ENCODE data around the gene GRIK2. TPM values are rescaled to one million over a fixed set of nuclear protein-coding genes. Genes with fewer than 3 reads are reported as not detected.

The GRIK2 gene
- total and polyA plus RNA-seq, 5 donors from 2014 or later: not detected

- no peak overlapping the region for H3K4me3 Mint-ChIP-seq
- no peaks in the 10 kb centered on the region for H3K27me3 Mint-ChIP-seq
- Histone ChIP-seq H3K36me3 (ENCODE audit: control insufficient read depth, insufficient read depth, low read length) (no peaks in the 10 kb centered on the region), H3K4me1 (ENCODE audit: control insufficient read depth, insufficient read depth, low read length, poor library complexity, severe bottlenecking) (no peaks in the 10 kb centered on the region), H3K4me3 (ENCODE audit: low read depth, low read length) (no peak overlapping the region), H3K27ac (ENCODE audit: insufficient read depth, low read length, poor library complexity, severe bottlenecking) (no peak overlapping the region), H3K9me3 (ENCODE audit: control insufficient read depth in 2 of 2, low read length in 2 of 2) (peaks cover 0 to 2% of the 10 kb centered on the region in 2 experiments), H3K27me3 (ENCODE audit: control insufficient read depth, insufficient read depth, low read length) (no peaks in the 10 kb centered on the region)
- H3K27ac Mint-ChIP-seq: no peak overlapping the region
- H3K4me1 Mint-ChIP-seq: no peaks in the 10 kb centered on the region
- no peak for DNase-seq
- ATAC-seq (ENCODE audit: low read depth in 2 of 2): no peak
- peaks cover 0 to 36% (median 8%) of the 10 kb centered on the region in 7 donors for H3K9me3 Mint-ChIP-seq
- H3K36me3 Mint-ChIP-seq: no peaks in the 10 kb centered on the region
Observed at GRCh38 chr6:101826678-101827077, 433.2 kb downstream of the GRIK2 start.

- Histone ChIP-seq H3K4me1 (ENCODE audit: control insufficient read depth, insufficient read depth, low read length, poor library complexity, severe bottlenecking) (no peaks in the 10 kb centered on the region), H3K4me3 (ENCODE audit: low read depth, low read length) (no peak overlapping the region), H3K9me3 (ENCODE audit: control insufficient read depth in 2 of 2, low read length in 2 of 2) (peaks cover 0 to 2% of the 10 kb centered on the region in 2 experiments), H3K36me3 (ENCODE audit: control insufficient read depth, insufficient read depth, low read length) (no peaks in the 10 kb centered on the region), H3K27ac (ENCODE audit: insufficient read depth, low read length, poor library complexity, severe bottlenecking) (no peak overlapping the region), H3K27me3 (ENCODE audit: control insufficient read depth, insufficient read depth, low read length) (no peaks in the 10 kb centered on the region)
- no peak for ATAC-seq (ENCODE audit: low read depth in 2 of 2)
- H3K36me3 Mint-ChIP-seq: no peaks in the 10 kb centered on the region
- no peaks in the 10 kb centered on the region for H3K4me1 Mint-ChIP-seq
- H3K27ac Mint-ChIP-seq: no peak overlapping the region
- no peak overlapping the region for H3K4me3 Mint-ChIP-seq
- DNase-seq: no peak
- H3K9me3 Mint-ChIP-seq: peaks cover 0 to 26% (median 5%) of the 10 kb centered on the region in 7 donors
- H3K27me3 Mint-ChIP-seq: no peaks in the 10 kb centered on the region
Observed at GRCh38 chr6:101830501-101831031, 437.1 kb downstream of the GRIK2 start.

DNA sequence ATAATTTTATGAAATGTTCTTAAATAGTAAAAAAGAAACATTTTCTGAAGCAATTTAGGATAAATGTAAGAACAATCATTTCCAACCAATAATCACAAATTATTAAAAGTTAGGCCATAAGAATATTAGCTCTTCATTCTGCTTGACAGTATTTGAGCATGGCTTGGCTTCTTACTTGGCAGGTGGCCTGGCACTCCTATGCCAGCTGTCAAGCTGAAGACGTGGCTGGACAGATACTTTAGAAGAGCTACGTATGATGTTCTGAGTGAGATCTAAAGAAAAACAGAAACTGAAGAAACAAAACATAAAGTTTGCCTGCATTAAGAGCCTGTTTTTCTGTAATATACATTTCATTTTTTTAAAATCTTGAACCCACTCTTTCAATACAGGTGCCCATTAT, 438.9 kb downstream of the GRIK2 start:
- H3K36me3 Mint-ChIP-seq: no peaks in the 10 kb centered on the region
- no peak for ATAC-seq (ENCODE audit: low read depth in 2 of 2)
- no peaks in the 10 kb centered on the region for H3K27me3 Mint-ChIP-seq
- Histone ChIP-seq H3K36me3 (ENCODE audit: control insufficient read depth, insufficient read depth, low read length) (no peaks in the 10 kb centered on the region), H3K27ac (ENCODE audit: insufficient read depth, low read length, poor library complexity, severe bottlenecking) (no peak overlapping the region), H3K4me3 (ENCODE audit: low read depth, low read length) (no peak overlapping the region), H3K27me3 (ENCODE audit: control insufficient read depth, insufficient read depth, low read length) (no peaks in the 10 kb centered on the region), H3K4me1 (ENCODE audit: control insufficient read depth, insufficient read depth, low read length, poor library complexity, severe bottlenecking) (no peaks in the 10 kb centered on the region), H3K9me3 (ENCODE audit: control insufficient read depth in 2 of 2, low read length in 2 of 2) (peaks cover 0 to 2% of the 10 kb centered on the region in 2 experiments)
- H3K27ac Mint-ChIP-seq: no peak overlapping the region
- H3K4me1 Mint-ChIP-seq: no peaks in the 10 kb centered on the region
- peaks cover 0 to 19% (median 4%) of the 10 kb centered on the region in 7 donors for H3K9me3 Mint-ChIP-seq
- no peak for DNase-seq
- H3K4me3 Mint-ChIP-seq: no peak overlapping the region

DNA sequence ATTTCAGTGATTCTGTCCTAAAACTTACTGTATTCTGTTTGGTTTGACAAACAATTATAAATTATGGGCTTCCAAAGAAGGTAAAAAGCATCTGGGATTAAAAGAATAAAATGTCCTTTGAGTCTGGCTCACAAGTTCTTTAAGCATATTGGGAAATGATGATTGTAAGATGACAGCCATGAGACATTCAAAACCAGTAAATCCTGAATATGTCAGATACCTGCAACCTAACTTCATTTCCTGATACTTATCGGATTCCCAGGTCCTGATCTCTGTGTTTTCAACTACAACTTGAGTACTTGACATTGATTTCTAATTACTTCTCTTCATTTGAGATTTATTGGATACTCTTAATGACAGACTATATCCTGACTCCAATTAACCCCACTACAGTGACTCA, 446.6 kb downstream of the GRIK2 start:
- no peaks in the 10 kb centered on the region for H3K36me3 Mint-ChIP-seq
- H3K9me3 Mint-ChIP-seq: peaks cover 0 to 10% (median 8%) of the 10 kb centered on the region in 7 donors

GRCh38 chr6:101845172-101845571, 451.7 kb downstream of the GRIK2 start:
- Mint-ChIP-seq H3K27ac (no peak overlapping the region), H3K27me3 (no peaks in the 10 kb centered on the region), H3K4me1 (no peaks in the 10 kb centered on the region), H3K4me3 (no peak overlapping the region), H3K36me3 (no peaks in the 10 kb centered on the region), H3K9me3 (peaks cover 0 to 10% (median 5%) of the 10 kb centered on the region in 7 donors)
- H3K9me3 ChIP-seq (ENCODE audit: control insufficient read depth in 2 of 2, low read length in 2 of 2): no peaks in the 10 kb centered on the region
- H3K27ac ChIP-seq (ENCODE audit: insufficient read depth, low read length, poor library complexity, severe bottlenecking): no peak overlapping the region
- DNase-seq (no peak), ATAC-seq (ENCODE audit: low read depth in 2 of 2) (no peak)
- H3K27me3 ChIP-seq (ENCODE audit: control insufficient read depth, insufficient read depth, low read length): no peaks in the 10 kb centered on the region
- H3K4me1 ChIP-seq (ENCODE audit: control insufficient read depth, insufficient read depth, low read length, poor library complexity, severe bottlenecking): no peaks in the 10 kb centered on the region
- no peaks in the 10 kb centered on the region for H3K36me3 ChIP-seq (ENCODE audit: control insufficient read depth, insufficient read depth, low read length)
- H3K4me3 ChIP-seq (ENCODE audit: low read depth, low read length): no peak overlapping the region

More for the DNA sequence above, 446.6 kb downstream of the GRIK2 start:
- Histone ChIP-seq H3K9me3 (ENCODE audit: control insufficient read depth in 2 of 2, low read length in 2 of 2) (no peaks in the 10 kb centered on the region), H3K4me1 (ENCODE audit: control insufficient read depth, insufficient read depth, low read length, poor library complexity, severe bottlenecking) (no peaks in the 10 kb centered on the region), H3K27ac (ENCODE audit: insufficient read depth, low read length, poor library complexity, severe bottlenecking) (no peak overlapping the region), H3K4me3 (ENCODE audit: low read depth, low read length) (no peak overlapping the region), H3K36me3 (ENCODE audit: control insufficient read depth, insufficient read depth, low read length) (no peaks in the 10 kb centered on the region), H3K27me3 (ENCODE audit: control insufficient read depth, insufficient read depth, low read length) (no peaks in the 10 kb centered on the region)
- no peak overlapping the region for H3K27ac Mint-ChIP-seq
- H3K4me1 Mint-ChIP-seq: no peaks in the 10 kb centered on the region
- DNase-seq (no peak), ATAC-seq (ENCODE audit: low read depth in 2 of 2) (no peak)
- no peak overlapping the region for H3K4me3 Mint-ChIP-seq
- H3K27me3 Mint-ChIP-seq: no peaks in the 10 kb centered on the region

DNA sequence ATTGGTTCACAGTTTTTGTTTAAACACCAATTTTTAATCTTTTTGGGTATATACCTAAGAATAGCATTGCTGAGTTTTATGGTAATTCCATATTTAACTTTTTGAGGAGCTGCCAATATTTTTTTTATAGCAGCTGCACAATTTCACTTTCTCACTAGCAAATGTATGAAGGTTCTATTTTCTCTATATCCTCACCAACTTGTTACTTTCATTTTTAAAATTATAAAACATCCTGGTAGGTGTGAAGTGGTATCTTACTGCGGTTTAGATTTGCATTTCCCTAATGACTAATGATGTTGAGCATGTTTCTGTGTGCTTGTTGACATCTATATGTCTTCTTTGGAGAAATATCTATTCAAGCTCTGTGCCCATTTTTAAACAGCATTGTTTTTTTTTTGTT, 452.1 kb downstream of the GRIK2 start:
- Mint-ChIP-seq H3K9me3 (peaks cover 0 to 11% (median 5%) of the 10 kb centered on the region in 7 donors), H3K27ac (no peak overlapping the region), H3K27me3 (no peaks in the 10 kb centered on the region), H3K4me3 (no peak overlapping the region), H3K36me3 (no peaks in the 10 kb centered on the region), H3K4me1 (no peaks in the 10 kb centered on the region)
- H3K27ac ChIP-seq (ENCODE audit: insufficient read depth, low read length, poor library complexity, severe bottlenecking): no peak overlapping the region
- H3K9me3 ChIP-seq (ENCODE audit: control insufficient read depth in 2 of 2, low read length in 2 of 2): no peaks in the 10 kb centered on the region
- no peak overlapping the region for H3K4me3 ChIP-seq (ENCODE audit: low read depth, low read length)
- H3K27me3 ChIP-seq (ENCODE audit: control insufficient read depth, insufficient read depth, low read length): no peaks in the 10 kb centered on the region
- DNase-seq (no peak), ATAC-seq (ENCODE audit: low read depth in 2 of 2) (no peak)
- no peaks in the 10 kb centered on the region for H3K4me1 ChIP-seq (ENCODE audit: control insufficient read depth, insufficient read depth, low read length, poor library complexity, severe bottlenecking)
- no peaks in the 10 kb centered on the region for H3K36me3 ChIP-seq (ENCODE audit: control insufficient read depth, insufficient read depth, low read length)

GRCh38 chr6:101847690-101848089, 454.2 kb downstream of the GRIK2 start:
- no peaks in the 10 kb centered on the region for H3K27me3 ChIP-seq (ENCODE audit: control insufficient read depth, insufficient read depth, low read length)
- Mint-ChIP-seq H3K27ac (peak overlapping the region in 1 of 3 donors; percentile 63), H3K27me3 (no peaks in the 10 kb centered on the region), H3K4me1 (no peaks in the 10 kb centered on the region), H3K4me3 (no peak overlapping the region), H3K9me3 (peaks cover under 1 to 14% (median 3%) of the 10 kb centered on the region in 7 donors), H3K36me3 (no peaks in the 10 kb centered on the region)
- no peak overlapping the region for H3K4me3 ChIP-seq (ENCODE audit: low read depth, low read length)
- H3K4me1 ChIP-seq (ENCODE audit: control insufficient read depth, insufficient read depth, low read length, poor library complexity, severe bottlenecking): no peaks in the 10 kb centered on the region
- H3K36me3 ChIP-seq (ENCODE audit: control insufficient read depth, insufficient read depth, low read length): no peaks in the 10 kb centered on the region
- no peak overlapping the region for H3K27ac ChIP-seq (ENCODE audit: insufficient read depth, low read length, poor library complexity, severe bottlenecking)
- DNase-seq: no peak
- H3K9me3 ChIP-seq (ENCODE audit: control insufficient read depth in 2 of 2, low read length in 2 of 2): no peaks in the 10 kb centered on the region
- ATAC-seq (ENCODE audit: low read depth in 2 of 2): no peak

- Mint-ChIP-seq H3K4me1 (no peaks in the 10 kb centered on the region), H3K4me3 (no peak overlapping the region), H3K27me3 (no peaks in the 10 kb centered on the region), H3K9me3 (peaks cover 0 to 8% (median 5%) of the 10 kb centered on the region in 7 donors), H3K27ac (no peak overlapping the region), H3K36me3 (no peaks in the 10 kb centered on the region)
- no peaks in the 10 kb centered on the region for H3K9me3 ChIP-seq (ENCODE audit: control insufficient read depth in 2 of 2, low read length in 2 of 2)
- H3K27me3 ChIP-seq (ENCODE audit: control insufficient read depth, insufficient read depth, low read length): no peaks in the 10 kb centered on the region
- H3K4me3 ChIP-seq (ENCODE audit: low read depth, low read length): no peak overlapping the region
- H3K27ac ChIP-seq (ENCODE audit: insufficient read depth, low read length, poor library complexity, severe bottlenecking): no peak overlapping the region
- ATAC-seq (ENCODE audit: low read depth in 2 of 2): no peak
- no peak for DNase-seq
- no peaks in the 10 kb centered on the region for H3K4me1 ChIP-seq (ENCODE audit: control insufficient read depth, insufficient read depth, low read length, poor library complexity, severe bottlenecking)
- no peaks in the 10 kb centered on the region for H3K36me3 ChIP-seq (ENCODE audit: control insufficient read depth, insufficient read depth, low read length)
Observed at GRCh38 chr6:101851911-101852310, 458.4 kb downstream of the GRIK2 start.

Data from CD4-positive, CD25-positive, alpha-beta regulatory T cell (primary cell).